ENCODE results near the gene RND3. TPM values are rescaled to one million over a fixed set of nuclear protein-coding genes. Genes with fewer than 3 reads are reported as not detected.

Gene RND3
- total RNA-seq, 1 donor from 2014 or later: 26.9 TPM

DNA sequence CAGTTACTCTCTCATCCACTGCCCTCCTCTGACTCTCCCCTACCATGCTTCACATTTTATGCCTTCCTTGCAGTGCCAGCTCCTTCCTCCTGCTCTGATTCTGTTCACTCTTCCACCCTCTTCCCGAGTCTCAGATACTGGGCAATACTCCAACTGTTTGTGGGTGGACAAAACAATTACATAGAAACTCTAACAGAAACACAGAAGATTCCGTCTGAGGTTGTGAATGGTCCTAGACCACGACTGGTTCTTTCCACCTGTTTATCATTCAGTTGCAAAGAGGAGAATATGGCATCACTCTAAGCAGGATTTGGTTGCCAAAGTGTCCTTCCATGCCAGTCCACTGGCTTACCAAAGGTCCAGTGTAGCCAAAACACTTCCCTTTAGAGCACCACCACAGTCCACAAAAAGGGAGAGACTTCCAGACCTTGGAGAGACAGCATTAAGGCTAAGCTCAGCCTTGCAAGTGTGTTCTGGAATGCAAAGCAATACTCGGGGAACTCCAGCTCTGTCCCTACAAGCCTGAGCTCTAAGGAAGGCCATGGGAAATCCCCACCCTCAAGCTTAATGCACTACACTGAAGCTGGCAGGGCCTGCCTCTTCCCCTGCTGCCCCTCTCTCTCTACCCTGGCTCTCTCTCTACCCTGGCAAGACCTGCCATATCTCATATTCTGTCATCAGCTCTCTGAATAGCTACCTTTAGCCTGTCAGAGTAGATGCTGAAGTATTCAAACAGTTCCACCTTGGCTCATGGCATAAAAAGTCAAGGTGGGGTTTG lies 33.6 kb upstream of the RND3 start:
- Histone ChIP-seq H3K27ac (replicated peaks) (peak overlapping the region; percentile 34), H3K36me3 (no peaks in the 10 kb centered on the region), H3K4me3 (no peak overlapping the region), H3K9me3 (replicated peaks) (no peaks in the 10 kb centered on the region), H3K4me1 (peaks cover 11% of the 10 kb centered on the region), H3K27me3 (ENCODE audit: low read depth) (no peaks in the 10 kb centered on the region)
- TF ChIP-seq, protein P1, sequence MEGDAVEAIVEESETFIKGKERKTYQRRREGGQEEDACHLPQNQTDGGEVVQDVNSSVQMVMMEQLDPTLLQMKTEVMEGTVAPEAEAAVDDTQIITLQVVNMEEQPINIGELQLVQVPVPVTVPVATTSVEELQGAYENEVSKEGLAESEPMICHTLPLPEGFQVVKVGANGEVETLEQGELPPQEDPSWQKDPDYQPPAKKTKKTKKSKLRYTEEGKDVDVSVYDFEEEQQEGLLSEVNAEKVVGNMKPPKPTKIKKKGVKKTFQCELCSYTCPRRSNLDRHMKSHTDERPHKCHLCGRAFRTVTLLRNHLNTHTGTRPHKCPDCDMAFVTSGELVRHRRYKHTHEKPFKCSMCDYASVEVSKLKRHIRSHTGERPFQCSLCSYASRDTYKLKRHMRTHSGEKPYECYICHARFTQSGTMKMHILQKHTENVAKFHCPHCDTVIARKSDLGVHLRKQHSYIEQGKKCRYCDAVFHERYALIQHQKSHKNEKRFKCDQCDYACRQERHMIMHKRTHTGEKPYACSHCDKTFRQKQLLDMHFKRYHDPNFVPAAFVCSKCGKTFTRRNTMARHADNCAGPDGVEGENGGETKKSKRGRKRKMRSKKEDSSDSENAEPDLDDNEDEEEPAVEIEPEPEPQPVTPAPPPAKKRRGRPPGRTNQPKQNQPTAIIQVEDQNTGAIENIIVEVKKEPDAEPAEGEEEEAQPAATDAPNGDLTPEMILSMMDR (IDR thresholded peaks at IDR 0.05; ENCODE audit: borderline replicate concordance): no peak
- intact Hi-C loops (cut with micrococcal nuclease): no loop called here
- no peak for DNase-seq

DNA sequence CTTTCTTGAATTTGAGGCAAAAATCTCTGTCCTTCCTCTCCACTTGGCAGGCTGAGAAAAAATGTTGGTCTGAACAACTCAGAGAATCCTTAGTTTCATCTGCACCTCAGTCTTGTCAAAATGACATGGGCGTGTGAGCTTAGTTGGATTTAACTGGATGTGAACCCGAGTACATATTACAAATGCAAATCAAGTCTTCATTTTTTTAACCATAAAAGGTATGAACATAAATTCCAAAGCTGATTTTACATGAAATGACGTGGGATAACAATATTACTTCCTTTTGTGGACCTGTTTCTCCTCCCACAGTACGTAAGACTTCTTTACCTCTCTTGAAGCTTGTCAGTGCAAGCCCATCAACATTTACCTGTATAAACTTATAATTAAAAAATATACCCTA lies 32.6 kb upstream of the RND3 start:
- intact Hi-C loops (cut with micrococcal nuclease): no loop called here
- Histone ChIP-seq H3K4me1 (peaks cover 11% of the 10 kb centered on the region), H3K36me3 (no peaks in the 10 kb centered on the region), H3K9me3 (replicated peaks) (no peaks in the 10 kb centered on the region), H3K27ac (replicated peaks) (no peak overlapping the region), H3K4me3 (no peak overlapping the region), H3K27me3 (ENCODE audit: low read depth) (no peaks in the 10 kb centered on the region)
- TF ChIP-seq, protein P1 (IDR thresholded peaks at IDR 0.05; ENCODE audit: borderline replicate concordance): no peak
- DNase-seq: no peak

DNA sequence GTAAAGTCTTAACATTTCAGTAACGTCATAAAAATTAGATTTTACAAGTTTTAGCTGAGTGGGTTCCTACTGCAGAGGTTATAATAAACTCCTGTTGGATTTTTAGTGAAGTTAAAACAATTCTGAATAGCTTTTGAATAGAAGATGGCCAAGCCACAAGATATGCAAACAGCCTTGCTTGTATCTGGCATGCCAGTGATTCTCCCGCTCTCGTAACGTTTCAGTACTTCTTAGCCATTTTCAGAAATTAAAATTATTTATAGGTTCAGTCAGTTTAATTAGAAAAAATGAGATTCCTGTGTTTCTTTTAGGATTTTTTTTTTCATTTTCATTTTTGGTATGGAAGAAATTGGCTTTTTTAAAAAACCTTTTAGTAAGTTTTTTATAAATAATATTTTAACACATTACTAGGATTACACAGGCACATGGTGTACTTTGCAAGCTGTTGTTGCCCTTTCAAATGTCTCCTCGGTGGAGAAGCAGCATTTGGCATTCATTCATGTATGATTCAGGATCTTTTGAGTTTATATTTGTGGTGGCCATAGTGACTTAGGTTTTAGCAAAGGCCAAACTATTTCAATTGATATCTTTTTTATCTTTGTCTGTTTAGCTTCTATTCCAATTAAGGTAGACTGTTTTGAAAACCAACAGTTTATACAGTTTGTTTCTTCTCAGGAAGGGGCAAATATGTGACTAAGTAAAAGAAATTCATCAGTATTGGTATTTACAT lies 30.6 kb upstream of the RND3 start:
- intact Hi-C loops (cut with micrococcal nuclease): no loop called here
- H3K27ac ChIP-seq (replicated peaks): no peak overlapping the region
- no peaks in the 10 kb centered on the region for H3K36me3 ChIP-seq
- H3K9me3 ChIP-seq (replicated peaks): no peaks in the 10 kb centered on the region
- no peak for DNase-seq
- H3K27me3 ChIP-seq (ENCODE audit: low read depth): no peaks in the 10 kb centered on the region
- H3K4me3 ChIP-seq: no peak overlapping the region
- H3K4me1 ChIP-seq: peaks cover 11% of the 10 kb centered on the region
- TF ChIP-seq, protein P1 (IDR thresholded peaks at IDR 0.05; ENCODE audit: borderline replicate concordance): no peak

DNA sequence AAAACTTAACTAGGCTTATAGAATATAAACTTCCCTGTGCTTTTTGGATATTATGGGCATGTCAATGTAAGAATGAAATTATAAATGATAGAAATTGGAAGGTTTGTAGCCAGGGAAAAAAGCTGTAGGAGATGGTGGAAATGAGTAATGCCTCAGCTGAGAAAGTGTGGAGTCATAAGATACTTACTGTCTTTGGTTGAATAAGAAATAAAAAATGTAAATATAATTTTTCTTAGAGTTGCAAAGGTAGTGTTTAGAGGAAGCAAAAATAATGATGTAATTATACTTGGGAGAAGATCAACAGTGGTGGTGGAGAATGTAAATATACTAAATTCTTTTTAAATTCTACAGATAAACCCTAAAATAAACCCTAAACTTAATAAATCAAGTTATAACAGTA lies 26.2 kb upstream of the RND3 start:
- Histone ChIP-seq H3K4me1 (peaks cover 4% of the 10 kb centered on the region), H3K9me3 (replicated peaks) (no peaks in the 10 kb centered on the region), H3K27ac (replicated peaks) (no peak overlapping the region), H3K4me3 (no peak overlapping the region), H3K27me3 (ENCODE audit: low read depth) (no peaks in the 10 kb centered on the region), H3K36me3 (no peaks in the 10 kb centered on the region)
- TF ChIP-seq, protein P1 (IDR thresholded peaks at IDR 0.05; ENCODE audit: borderline replicate concordance): no peak
- intact Hi-C loops (cut with micrococcal nuclease): no loop called here
- DNase-seq: no peak

DNA sequence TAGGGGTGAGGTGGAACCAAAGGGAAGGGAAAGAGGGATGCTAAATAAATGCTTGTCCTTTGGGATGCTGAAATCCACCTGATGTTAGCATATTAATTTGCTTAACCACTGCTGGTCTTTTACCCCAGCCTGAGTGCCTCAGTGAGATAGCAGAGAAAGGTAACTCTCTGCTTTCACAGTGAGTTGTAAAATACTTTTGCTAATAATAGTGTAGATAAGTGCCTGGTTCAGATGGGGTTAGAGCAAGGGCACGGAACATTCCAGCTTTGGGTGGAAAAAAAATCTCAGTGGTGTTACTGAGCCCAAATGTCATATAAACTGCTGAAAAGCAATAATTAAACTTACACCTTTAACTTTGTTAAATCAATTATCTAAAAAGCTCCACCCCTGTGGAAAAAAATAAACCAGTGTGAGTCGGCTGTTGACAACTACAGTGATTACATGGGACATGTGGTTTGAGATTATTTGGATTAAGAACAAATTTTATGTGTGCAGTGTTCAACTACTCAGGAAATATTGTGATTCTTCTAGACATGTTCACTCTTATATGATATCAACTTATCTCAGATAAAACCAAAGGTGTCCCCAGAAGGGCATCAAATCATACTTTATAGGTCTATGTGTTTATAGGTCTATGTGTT lies 21.1 kb upstream of the RND3 start:
- DNase-seq: no peak
- TF ChIP-seq, protein P1 (IDR thresholded peaks at IDR 0.05; ENCODE audit: borderline replicate concordance): no peak
- peak overlapping the region; percentile 34 for H3K27ac ChIP-seq (replicated peaks)
- no peaks in the 10 kb centered on the region for H3K36me3 ChIP-seq
- H3K9me3 ChIP-seq (replicated peaks): no peaks in the 10 kb centered on the region
- H3K4me1 ChIP-seq: peaks cover 13% of the 10 kb centered on the region
- H3K27me3 ChIP-seq (ENCODE audit: low read depth): no peaks in the 10 kb centered on the region
- no peak overlapping the region for H3K4me3 ChIP-seq
- intact Hi-C loops (cut with micrococcal nuclease): no loop called here
